Amniotic epithelial cell (primary cell): Measurements from ENCODE around the gene BMERB1.
A peak's percentile ranks its signal among the peaks of the same experiment; 100 is the strongest.

Experiments
- DNase-seq: peaks from one replicate; pipeline ENCODE4 v3.0.0-alpha.2; 2010; ENCODE audit warnings: low read depth

Gene BMERB1

DNA sequence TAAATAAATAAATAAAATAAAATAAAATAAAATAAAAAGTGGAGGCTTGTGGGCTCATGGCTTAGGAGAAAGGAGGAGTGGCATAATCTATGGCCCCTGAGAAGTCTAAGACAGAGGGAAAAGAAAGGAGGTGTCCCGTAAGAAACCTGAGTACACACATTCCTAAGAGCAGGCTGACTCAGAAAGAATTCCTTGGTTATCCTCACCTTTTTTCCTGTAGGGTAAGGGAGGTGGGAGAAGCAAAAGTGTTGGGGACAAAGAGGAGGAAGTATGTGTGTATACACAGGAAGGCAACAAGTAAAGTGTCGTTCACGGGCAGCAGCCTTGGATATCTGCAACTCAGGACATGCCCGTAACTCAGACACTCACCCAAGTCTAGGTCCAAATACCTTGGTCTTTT, 179.3 kb downstream of the BMERB1 start:
- DNase-seq = no peak

DNA sequence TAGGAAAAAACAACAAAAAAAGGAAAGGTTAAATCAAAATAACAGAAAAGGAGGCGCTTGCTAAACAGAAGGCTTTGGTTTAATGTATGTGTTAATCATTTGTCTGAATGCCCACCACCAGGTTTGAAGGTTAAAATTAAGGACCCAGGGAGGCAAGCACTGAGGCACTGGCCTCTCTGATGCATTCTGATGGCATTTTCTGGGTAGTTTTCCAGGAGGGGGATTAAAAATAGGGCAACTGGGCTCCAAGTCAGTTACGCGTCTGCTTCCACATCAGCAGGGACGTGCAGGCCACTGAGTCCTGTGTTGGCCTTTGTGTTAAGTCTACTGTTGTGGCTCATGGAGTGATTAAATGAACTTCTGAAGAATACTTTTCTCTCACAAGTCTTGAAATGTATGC, 181.6 kb downstream of the BMERB1 start:
- no peak for DNase-seq

DNA sequence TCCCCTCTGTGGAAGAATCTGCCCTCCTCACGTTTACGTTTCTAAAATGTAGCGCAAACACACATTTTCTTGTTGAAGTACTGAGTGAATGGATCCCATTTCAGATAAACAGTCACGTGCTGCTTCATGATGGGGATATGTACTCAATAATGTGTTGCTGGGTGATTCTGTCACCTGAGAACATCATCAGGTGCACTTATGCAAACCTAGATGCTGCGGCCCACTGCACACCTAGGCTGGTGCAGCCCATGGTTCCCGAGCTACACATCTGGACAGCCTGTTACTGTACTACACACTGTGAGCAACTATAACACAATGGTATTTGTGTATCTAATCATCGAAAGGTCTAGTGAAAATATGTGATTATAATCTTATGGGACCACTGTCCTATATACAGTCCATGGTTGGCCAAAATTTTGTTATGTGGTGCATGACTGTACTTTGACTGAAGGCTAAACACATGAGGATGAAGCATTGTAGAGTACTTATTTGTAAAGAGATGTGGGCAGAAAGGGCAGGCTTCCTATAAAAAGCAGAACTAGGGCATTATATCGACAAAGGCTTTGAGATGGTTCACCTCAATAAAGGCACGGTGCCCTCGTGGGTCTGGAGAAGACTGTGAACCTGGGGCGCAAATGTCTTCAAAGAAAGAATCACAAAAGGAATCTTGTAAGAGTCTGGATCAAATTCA, 182.2 kb downstream of the BMERB1 start:
- DNase-seq = no peak

GRCh38 chr16:15617901-15618300, 183.5 kb downstream of the BMERB1 start:
- DNase-seq = no peak

DNA sequence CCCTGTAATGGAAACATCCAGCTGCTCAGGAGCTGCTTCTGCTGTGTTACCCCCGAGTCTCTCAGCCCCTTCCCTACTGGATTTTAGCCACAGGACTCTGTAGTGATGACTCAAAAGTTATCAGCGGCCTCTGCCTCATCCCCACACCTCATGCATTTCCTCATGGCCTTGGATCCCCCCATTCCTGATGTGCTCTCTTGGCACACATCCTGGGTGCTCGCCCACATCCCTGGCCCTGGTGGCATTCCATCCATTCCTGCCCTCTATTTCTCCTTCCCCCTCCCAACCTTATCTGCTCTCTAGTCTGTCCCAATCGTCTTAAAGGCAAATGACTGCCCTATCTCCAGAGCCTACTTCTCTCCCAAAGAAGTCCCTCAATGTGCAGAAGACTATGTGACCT, 184.0 kb downstream of the BMERB1 start:
- peak; percentile 96 for DNase-seq

DNA sequence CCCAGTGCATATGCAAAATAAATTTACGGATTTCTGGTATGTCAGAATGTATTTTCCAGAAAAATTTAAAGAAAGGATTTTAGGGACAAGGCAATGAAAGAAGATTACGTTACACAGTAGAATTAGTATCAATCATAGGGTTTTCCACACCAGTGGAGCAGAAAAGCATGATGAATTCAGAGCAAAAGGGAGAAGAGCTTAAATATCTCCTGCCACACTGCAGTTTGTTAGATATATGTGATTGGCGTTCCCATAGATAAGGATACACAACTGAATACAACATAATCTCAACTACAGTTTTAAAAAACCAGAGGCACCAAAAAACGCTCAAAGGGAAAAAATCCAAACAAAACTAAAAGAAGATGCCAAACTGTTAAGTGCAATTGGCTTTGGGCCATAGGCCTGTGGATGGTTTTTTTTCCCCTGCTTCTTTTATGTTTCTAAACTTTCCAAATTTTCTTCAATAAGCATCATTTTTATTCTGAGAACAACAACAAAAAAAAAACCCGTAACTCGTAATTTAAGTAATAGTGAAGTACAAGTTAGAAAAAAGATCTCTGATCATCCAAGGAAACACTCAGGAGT, 186.3 kb downstream of the BMERB1 start:
- DNase-seq = no peak

DNA sequence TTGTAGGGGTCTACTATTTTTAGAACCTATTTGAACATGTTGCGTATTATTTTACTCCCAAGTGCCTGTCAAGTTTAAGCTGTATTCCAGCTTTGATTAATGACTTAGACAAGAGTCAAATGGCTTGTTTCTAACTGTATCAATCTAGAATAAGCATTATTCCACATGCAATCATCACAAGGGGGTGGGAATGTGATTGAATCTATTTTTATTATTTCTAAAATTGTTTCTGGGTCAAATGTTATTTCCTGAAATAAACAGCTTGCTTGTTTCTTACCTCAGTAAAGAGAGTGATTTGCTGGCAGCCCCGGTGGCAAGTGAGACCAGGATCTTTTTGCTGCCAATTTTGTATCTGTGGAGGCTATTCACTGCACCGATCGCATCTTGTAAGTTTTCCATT, 187.1 kb downstream of the BMERB1 start:
- no peak for DNase-seq

GRCh38 chr16:15621889-15622288, 187.5 kb downstream of the BMERB1 start:
- DNase-seq = no peak

GRCh38 chr16:15631730-15632409, 197.5 kb downstream of the BMERB1 start:
- no peak for DNase-seq

GRCh38 chr16:15635926-15636325, 201.5 kb downstream of the BMERB1 start:
- no peak for DNase-seq

DNA sequence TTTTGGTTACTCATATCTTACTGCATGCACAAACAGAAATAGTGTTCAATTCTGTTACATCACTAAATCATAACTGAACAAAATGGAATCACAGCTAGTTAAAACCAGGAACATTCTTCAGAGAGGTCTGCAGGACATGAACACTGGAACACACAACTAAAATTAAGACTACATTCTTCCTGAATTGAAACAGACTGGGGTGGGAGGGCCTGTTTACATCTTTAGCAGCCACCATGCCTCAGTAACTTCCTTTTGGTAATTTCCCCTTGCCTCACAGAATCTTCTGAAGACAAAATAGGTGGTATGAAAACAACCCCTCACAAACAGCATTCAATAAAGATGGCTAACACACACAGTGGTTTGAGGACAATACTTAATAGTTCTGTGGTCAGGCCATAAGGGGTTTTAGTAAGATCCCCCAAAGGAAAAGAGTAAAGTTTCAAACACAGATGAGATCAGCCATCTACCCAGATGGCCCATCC, 202.0 kb downstream of the BMERB1 start:
- DNase-seq = no peak
